ENCODE results near the gene MIB2. TPM values are rescaled to one million over a fixed set of nuclear protein-coding genes. Genes with fewer than 3 reads are reported as not detected.

Gene MIB2
- total and polyA plus RNA-seq, 10 of the 15 experiments (the other 5 are each of a cell fraction or from before 2014, with no cell fraction given), result 0.42 to 26.8 (median 10.9) TPM; not detected in 1

- TF ChIP-seq CUX1 (IDR thresholded peaks at IDR 0.05; ENCODE audit: insufficient replicate concordance, low read depth, low read length) (no peak), MAX (IDR thresholded peaks at IDR 0.05; ENCODE audit: low read depth, low read length) (no peak), RUNX3 (IDR thresholded peaks at IDR 0.05; ENCODE audit: low read length) (no peak), CBFB (IDR thresholded peaks at IDR 0.05; ENCODE audit: low read depth) (no peak), CHD1 (IDR thresholded peaks at IDR 0.05; ENCODE audit: low read depth, low read length) (no peak), ZNF592 (IDR thresholded peaks at IDR 0.05) (no peak), BCLAF1 (IDR thresholded peaks at IDR 0.05) (no peak), HCFC1 (IDR thresholded peaks at IDR 0.05; ENCODE audit: low read length) (no peak)
These were observed 10.8 kb upstream of the MIB2 start (continued) for GRCh38 chr1:1604374-1605033.
